DMS 273 (cell line): ENCODE results near the gene ITPR2.
"Not testable (repeated sequence)": the region's sequence is repeated elsewhere in the genome, so short reads cannot be mapped to it uniquely, and the experiment has no call there.

ENCODE experiments used
- DNase-seq: peaks from one replicate; lab custom pipeline; 2025; ENCODE audit not compliant: unreplicated experiment; lab: John Stamatoyannopoulos, UW

Gene ITPR2

GRCh38 chr12:26851031-26851809 is 18.2 kb upstream of the ITPR2 start:
- no peak for DNase-seq

GRCh38 chr12:26848156-26848825 is 15.3 kb upstream of the ITPR2 start:
- DNase-seq, result no peak

- no peak for DNase-seq
These were observed 14.4 kb upstream of the ITPR2 start for GRCh38 chr12:26847431-26847830.

- no peak for DNase-seq
These were observed 13.4 kb upstream of the ITPR2 start for GRCh38 chr12:26846416-26846815.

DNA sequence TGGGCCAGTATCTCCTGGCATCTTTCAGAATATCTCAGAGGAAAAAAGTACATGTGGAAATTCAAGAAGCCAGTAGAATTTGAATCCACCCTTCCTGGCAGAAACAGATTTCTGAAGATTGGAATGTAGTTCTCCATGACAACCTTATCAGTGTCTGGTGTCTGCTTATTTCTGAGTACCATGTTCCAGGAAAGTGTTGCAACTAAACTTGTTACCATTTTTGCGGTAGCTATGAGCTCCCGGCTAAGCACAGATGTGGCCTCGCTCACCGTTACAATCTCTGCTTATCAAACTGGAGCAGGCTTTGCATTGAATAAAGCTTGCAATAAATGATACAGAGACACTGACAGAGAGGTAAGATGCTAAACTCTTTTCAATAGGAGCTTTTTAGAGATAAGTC is 13.0 kb upstream of the ITPR2 start:
- DNase-seq, result peak; percentile 8

- DNase-seq, result peak; percentile 36
These were observed 12.2 kb upstream of the ITPR2 start for GRCh38 chr12:26845057-26845666.

- no peak for DNase-seq
These were observed 10.3 kb upstream of the ITPR2 start for GRCh38 chr12:26843311-26843710.

DNA sequence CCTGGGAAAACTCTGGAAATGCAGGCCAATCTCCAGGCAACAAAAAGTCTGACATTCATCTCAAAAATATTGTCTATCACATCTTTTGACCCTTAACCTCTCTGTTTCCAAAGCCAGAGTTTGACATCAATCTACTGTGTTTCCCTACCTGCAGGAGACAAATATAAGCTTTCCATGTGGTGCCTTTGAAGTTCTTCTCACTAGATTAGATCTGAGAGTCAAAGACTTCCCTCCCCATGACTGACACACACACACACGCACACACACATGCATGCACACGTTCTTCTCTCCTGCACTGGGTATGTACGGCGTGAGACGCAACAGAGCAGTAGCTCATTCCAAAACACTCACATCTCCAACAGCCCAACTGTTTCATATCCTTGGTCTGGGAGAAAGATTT is 8.1 kb upstream of the ITPR2 start:
- DNase-seq, result no peak

GRCh38 chr12:26839512-26839911 is 6.5 kb upstream of the ITPR2 start:
- DNase-seq, result no peak

DNA sequence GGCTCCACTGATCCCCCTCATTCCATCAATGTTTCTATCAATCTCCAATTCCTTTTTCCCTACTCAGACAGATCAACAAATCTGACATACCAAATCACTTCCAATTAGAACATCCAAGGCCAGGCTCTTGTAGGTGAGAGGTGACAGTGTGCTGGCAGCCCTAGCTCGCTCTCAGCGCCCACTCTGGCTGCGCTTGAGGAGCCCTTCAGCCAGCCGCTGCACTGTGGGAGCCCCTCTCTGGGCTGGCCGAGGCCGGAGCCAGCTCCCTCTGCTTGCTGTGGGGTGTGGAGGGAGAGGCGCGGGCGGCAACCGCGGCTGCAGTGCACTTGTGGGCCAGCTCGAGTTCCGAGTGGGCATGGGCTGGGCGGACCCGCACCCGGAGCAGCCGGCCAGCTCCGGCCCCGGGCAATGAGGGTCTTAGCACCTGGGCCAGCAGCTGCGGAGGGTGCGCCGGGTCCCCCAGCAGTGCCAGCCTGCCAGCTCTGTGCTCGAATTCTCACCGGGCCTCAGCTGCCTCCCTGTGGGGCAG is 6.0 kb upstream of the ITPR2 start:
- no peak for DNase-seq

GRCh38 chr12:26836201-26836600 is 3.2 kb upstream of the ITPR2 start:
- no peak for DNase-seq

GRCh38 chr12:26834503-26835060 is 1.6 kb upstream of the ITPR2 start:
- not testable (repeated sequence) for DNase-seq

GRCh38 chr12:26833743-26834490 is 923 bp upstream of the ITPR2 start:
- DNase-seq, result peak; percentile 38

DNA sequence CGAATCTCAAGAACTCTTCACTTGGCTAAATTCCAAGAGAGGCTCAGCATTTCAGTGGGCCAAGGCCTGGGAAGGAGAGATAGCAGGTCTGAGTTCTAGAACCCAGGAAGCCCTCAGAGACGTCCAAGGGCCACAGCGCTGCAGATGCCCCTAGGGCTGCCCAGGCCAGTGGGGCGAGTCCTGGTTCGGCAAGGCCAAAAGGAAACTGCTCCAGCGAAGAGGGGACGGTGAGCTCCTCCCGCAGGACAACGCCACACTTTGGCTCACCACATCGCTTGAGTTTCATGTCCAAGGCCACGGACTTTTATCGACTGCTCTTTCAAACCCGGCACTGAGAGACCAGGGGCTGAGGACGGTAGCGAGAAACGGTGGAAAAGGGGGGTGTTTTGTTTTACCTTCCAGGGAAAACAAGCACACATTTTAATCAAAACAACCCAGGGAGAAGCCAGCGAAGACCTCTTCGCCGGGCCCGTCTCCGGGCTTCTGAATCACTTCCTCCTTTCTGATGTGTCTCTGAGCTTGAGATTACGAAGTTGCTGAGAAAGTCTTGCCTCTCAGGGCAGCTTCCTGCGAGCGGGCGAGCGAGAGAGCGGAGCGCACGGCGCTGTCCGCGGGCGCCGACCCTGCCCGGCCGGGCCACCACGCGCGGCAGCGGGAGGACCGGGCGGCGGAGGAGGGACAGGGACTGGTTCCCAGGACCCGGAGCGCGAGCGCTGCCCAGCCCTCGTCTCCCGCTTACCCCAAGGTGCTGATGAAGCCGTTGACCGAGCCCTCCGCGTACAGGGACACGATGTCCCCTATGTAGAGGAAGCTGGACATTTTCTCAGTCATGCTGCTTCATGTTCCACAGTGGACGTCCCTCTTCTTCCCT is 808 bp downstream of the ITPR2 start:
- peak; percentile 76 for DNase-seq

- peak; percentile 34 for DNase-seq
These were observed 2.0 kb downstream of the ITPR2 start for GRCh38 chr12:26830783-26831551.

DNA sequence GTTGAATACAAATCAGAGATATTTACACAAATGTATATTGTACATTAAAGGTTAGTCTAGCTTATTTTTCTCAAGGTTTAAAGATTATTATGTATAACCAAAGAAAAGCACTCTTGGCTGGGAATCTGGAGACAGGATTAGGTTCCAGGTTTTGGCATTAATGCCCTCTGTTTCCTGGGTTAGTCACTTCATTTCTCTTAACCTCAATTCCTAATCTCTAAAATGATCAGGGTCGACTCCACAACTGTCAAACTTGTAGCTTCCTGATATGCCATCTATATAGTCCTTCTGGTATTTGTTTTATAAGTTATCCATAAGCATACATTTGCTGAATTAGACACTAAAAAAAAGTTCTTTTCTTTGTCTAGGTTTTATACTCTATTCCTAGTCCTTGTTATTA is 2.6 kb downstream of the ITPR2 start:
- DNase-seq, result peak; percentile 25

- DNase-seq, result peak; percentile 69
These were observed 4.5 kb downstream of the ITPR2 start for GRCh38 chr12:26828280-26829073.

DNA sequence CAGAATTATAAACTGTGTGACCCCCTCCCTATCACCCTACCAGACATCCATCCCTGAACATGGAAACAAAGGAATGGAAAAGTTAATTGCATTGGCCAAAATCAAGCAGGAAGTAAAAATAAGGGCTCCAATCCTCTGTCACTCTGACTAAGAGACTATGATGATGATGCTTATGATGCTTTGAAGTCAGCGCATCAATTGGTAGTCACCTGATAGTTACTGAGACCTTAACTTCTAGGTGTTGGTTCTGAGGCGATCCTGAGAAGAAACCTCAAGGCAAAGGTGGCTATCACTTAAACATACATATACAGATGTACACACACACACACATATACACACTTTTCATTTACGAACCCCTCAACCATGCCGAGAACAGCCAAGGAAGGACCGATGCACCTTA is 6.6 kb downstream of the ITPR2 start:
- no peak for DNase-seq
